ENCODE measurements around the gene MNAT1.
"Not testable (repeated sequence)": the region's sequence is repeated elsewhere in the genome, so short reads cannot be mapped to it uniquely, and the experiment has no call there.

The MNAT1 gene

GRCh38 chr14:60807247-60807646, 72.7 kb downstream of the MNAT1 start:
- DNase-seq: no peak

GRCh38 chr14:60807971-60808370, 73.4 kb downstream of the MNAT1 start:
- no peak for DNase-seq

GRCh38 chr14:60812987-60813386, 78.4 kb downstream of the MNAT1 start:
- no peak for DNase-seq

- no peak for DNase-seq
Observed at GRCh38 chr14:60815371-60815770, 80.8 kb downstream of the MNAT1 start.

GRCh38 chr14:60817113-60817512, 82.6 kb downstream of the MNAT1 start:
- no peak for DNase-seq

- DNase-seq: no peak
Observed at GRCh38 chr14:60819575-60819974, 85.0 kb downstream of the MNAT1 start.

GRCh38 chr14:60838601-60839000, 104.0 kb downstream of the MNAT1 start:
- no peak for DNase-seq

- no peak for DNase-seq
Observed at GRCh38 chr14:60839057-60839456, 104.5 kb downstream of the MNAT1 start.

GRCh38 chr14:60839657-60840056, 105.1 kb downstream of the MNAT1 start:
- no peak for DNase-seq

- no peak for DNase-seq
Observed at GRCh38 chr14:60840313-60840712, 105.8 kb downstream of the MNAT1 start.

- DNase-seq: no peak
Observed at GRCh38 chr14:60845523-60845922, 111.0 kb downstream of the MNAT1 start.

- DNase-seq: no peak
Observed at GRCh38 chr14:60848066-60848465, 113.5 kb downstream of the MNAT1 start.

- DNase-seq: not testable (repeated sequence)
Observed at GRCh38 chr14:60851692-60852091, 117.1 kb downstream of the MNAT1 start.

GRCh38 chr14:60856111-60856510, 121.5 kb downstream of the MNAT1 start:
- DNase-seq: no peak

- no peak for DNase-seq
Observed at GRCh38 chr14:60859525-60859924, 125.0 kb downstream of the MNAT1 start.

GRCh38 chr14:60861545-60862140, 127.1 kb downstream of the MNAT1 start:
- DNase-seq: no peak

GRCh38 chr14:60862283-60862682, 127.7 kb downstream of the MNAT1 start:
- no peak for DNase-seq

- DNase-seq: no peak
Observed at GRCh38 chr14:60863249-60863648, 128.7 kb downstream of the MNAT1 start.

- DNase-seq: no peak
Observed at GRCh38 chr14:60865378-60866127, 131.0 kb downstream of the MNAT1 start.

GRCh38 chr14:60867503-60868172, 133.1 kb downstream of the MNAT1 start:
- no peak for DNase-seq

- no peak for DNase-seq
Observed at GRCh38 chr14:60878121-60878520, 143.6 kb downstream of the MNAT1 start.

- no peak for DNase-seq
Observed at GRCh38 chr14:60878536-60878935, 144.0 kb downstream of the MNAT1 start.

GRCh38 chr14:60882219-60882618, 147.7 kb downstream of the MNAT1 start:
- DNase-seq: no peak

GRCh38 chr14:60884134-60884533, 149.6 kb downstream of the MNAT1 start:
- DNase-seq: no peak

All from CD4-positive, alpha-beta T cell treated with Interleukin-15 for 1 hour (primary cell).